ENCODE data around the gene STK32A. TPM values are rescaled to one million over a fixed set of nuclear protein-coding genes. Genes with fewer than 3 reads are reported as not detected.

Gene STK32A
- total RNA-seq, 2 experiments from 2014 or later: not detected

DNA sequence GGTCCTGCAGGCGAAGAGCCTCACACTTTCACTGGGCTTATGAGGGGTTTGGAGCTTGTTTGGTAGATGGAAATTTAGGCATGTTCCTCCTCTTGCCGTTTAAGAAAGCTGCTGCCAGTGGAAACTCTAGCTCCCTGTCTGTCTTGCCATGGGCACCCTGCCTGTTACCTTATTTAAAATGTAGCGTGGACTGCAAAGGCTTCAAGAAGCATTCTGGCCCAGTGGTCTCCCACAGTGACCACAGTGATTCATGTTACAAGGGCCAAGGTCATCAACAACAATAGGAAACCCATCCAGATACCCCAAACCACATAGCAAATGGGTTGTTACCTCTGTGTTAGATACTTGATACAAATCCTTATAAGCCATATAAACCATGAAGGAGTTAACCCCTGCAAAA lies 178.4 kb downstream of the STK32A start:
- H3K4me3 ChIP-seq (ENCODE audit: low read length): no peak overlapping the region
- H3K36me3 ChIP-seq (ENCODE audit: insufficient read depth, low read length): no peaks in the 10 kb centered on the region
- no peaks in the 10 kb centered on the region for H3K9me3 ChIP-seq (ENCODE audit: control insufficient read depth in 1 of 2, insufficient read depth in 1 of 2, low read length in 2 of 2)
- no peak overlapping the region for H3K27ac ChIP-seq (ENCODE audit: low read depth in 1 of 2, low read length in 2 of 2)
- ChIA-PET POLR2A (no interaction called here), CTCF (no interaction called here)
- no peak for TF ChIP-seq CTCF (IDR thresholded peaks at IDR 0.05)
- no peak overlapping the region for H3K27ac Mint-ChIP-seq
- no peaks in the 10 kb centered on the region for H3K36me3 Mint-ChIP-seq (ENCODE audit: low read depth)
- no peak for ATAC-seq (ENCODE audit: poor library complexity)
- intact Hi-C loops (cut with DNase I, micrococcal nuclease): no loop called here
- H3K4me1 Mint-ChIP-seq (ENCODE audit: low read depth): no peaks in the 10 kb centered on the region
- H3K4me3 Mint-ChIP-seq: no peak overlapping the region
- no peaks in the 10 kb centered on the region for H3K4me1 ChIP-seq (ENCODE audit: insufficient read depth, low read length)
- DNase-seq: no peak
- no peaks in the 10 kb centered on the region for H3K27me3 ChIP-seq (ENCODE audit: control insufficient read depth in 1 of 2, insufficient read depth in 2 of 2, low read length in 2 of 2)
- H3K9me3 Mint-ChIP-seq: no peaks in the 10 kb centered on the region
- H3K27me3 Mint-ChIP-seq: peaks cover 11% of the 10 kb centered on the region

DNA sequence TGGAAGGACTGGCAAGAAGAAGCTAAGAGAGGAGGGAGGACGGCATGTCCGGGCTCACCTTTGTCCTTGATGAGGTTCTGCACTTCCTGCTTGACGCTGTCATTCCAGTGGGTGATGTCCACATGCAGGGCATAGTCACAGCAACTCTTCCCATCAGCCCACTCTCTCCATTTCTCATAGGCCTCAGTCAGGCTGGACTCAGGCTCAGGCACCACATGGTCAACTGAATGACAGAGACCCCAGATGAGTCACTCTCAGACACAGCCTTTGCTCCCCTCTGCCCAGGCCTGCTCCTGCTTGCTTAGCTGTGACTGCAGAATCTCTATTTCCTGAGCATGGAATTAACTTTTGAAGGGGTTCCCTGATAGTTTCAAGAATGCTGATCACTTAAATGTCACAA lies 180.8 kb downstream of the STK32A start:
- no peak overlapping the region for H3K27ac Mint-ChIP-seq
- CTCF ChIA-PET: no interaction called here
- intact Hi-C loops (cut with DNase I, micrococcal nuclease): no loop called here

DNA sequence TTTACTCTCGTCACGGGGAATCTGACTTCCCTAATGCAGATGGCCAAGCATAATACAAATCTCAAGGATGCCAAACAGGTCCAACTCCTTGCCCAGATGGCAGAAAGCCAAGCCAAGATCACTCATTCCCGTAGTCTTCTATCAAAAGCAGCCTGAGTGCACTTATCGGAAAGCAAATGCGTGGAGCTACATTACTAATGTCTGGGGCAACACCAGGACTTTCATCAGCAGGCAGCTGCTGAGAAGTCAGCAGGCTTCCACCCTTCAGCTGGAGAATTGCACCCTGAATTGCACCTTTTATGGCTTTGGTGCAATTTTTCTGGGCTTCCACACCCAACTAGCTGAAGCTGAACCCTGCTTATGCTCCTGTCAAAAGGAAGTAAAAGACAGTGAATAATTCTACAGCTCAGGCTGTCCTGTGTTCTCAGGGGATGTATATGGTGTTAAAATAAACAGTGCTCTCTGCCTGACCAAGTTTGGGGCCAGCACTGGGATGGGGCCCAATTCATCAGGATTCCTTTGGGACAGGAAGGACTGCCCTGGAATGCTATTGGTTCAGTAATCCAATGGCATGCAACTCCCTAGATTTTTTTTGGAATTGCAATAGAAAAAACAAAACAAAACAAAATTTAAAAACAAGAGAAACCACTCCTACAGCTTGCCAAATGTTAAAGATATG lies 182.4 kb downstream of the STK32A start:
- Histone ChIP-seq H3K27me3 (ENCODE audit: control insufficient read depth in 1 of 2, insufficient read depth in 2 of 2, low read length in 2 of 2) (no peaks in the 10 kb centered on the region), H3K4me1 (ENCODE audit: insufficient read depth, low read length) (no peaks in the 10 kb centered on the region), H3K36me3 (ENCODE audit: insufficient read depth, low read length) (no peaks in the 10 kb centered on the region), H3K27ac (ENCODE audit: low read depth in 1 of 2, low read length in 2 of 2) (no peak overlapping the region), H3K4me3 (ENCODE audit: low read length) (no peak overlapping the region), H3K9me3 (ENCODE audit: control insufficient read depth in 1 of 2, insufficient read depth in 1 of 2, low read length in 2 of 2) (no peaks in the 10 kb centered on the region)
- peaks cover 27% of the 10 kb centered on the region for H3K27me3 Mint-ChIP-seq
- H3K4me3 Mint-ChIP-seq: no peak overlapping the region
- POLR2A ChIA-PET: no interaction called here
- no peaks in the 10 kb centered on the region for H3K36me3 Mint-ChIP-seq (ENCODE audit: low read depth)
- no peak for TF ChIP-seq CTCF (IDR thresholded peaks at IDR 0.05)
- DNase-seq (no peak), ATAC-seq (ENCODE audit: poor library complexity) (no peak)
- no peak overlapping the region for H3K27ac Mint-ChIP-seq
- no peaks in the 10 kb centered on the region for H3K9me3 Mint-ChIP-seq
- no peaks in the 10 kb centered on the region for H3K4me1 Mint-ChIP-seq (ENCODE audit: low read depth)
- intact Hi-C loops (cut with DNase I, micrococcal nuclease): no loop called here
- CTCF ChIA-PET: no interaction called here

More for the DNA sequence above, 180.8 kb downstream of the STK32A start:
- Mint-ChIP-seq H3K9me3 (no peaks in the 10 kb centered on the region), H3K4me1 (ENCODE audit: low read depth) (no peaks in the 10 kb centered on the region), H3K36me3 (ENCODE audit: low read depth) (no peaks in the 10 kb centered on the region), H3K4me3 (no peak overlapping the region), H3K27me3 (peaks cover 19% of the 10 kb centered on the region)
- no peak overlapping the region for H3K4me3 ChIP-seq (ENCODE audit: low read length)
- H3K27ac ChIP-seq (ENCODE audit: low read depth in 1 of 2, low read length in 2 of 2): no peak overlapping the region
- no peaks in the 10 kb centered on the region for H3K9me3 ChIP-seq (ENCODE audit: control insufficient read depth in 1 of 2, insufficient read depth in 1 of 2, low read length in 2 of 2)
- ATAC-seq (ENCODE audit: poor library complexity): no peak
- H3K36me3 ChIP-seq (ENCODE audit: insufficient read depth, low read length): no peaks in the 10 kb centered on the region
- no peak for TF ChIP-seq CTCF (IDR thresholded peaks at IDR 0.05)
- POLR2A ChIA-PET: no interaction called here
- DNase-seq: no peak
- H3K4me1 ChIP-seq (ENCODE audit: insufficient read depth, low read length): no peaks in the 10 kb centered on the region
- no peaks in the 10 kb centered on the region for H3K27me3 ChIP-seq (ENCODE audit: control insufficient read depth in 1 of 2, insufficient read depth in 2 of 2, low read length in 2 of 2)

Measured in CD4-positive, alpha-beta T cell (primary cell).